GM12892 (cell line): Measurements from ENCODE around the gene PCYT1A.

ENCODE experiments used
- POLR2AphosphoS5 ChIP-seq: IDR thresholded peaks from 2 replicates; pipeline ENCODE4 v1.6.1; 2011; ENCODE audit warnings: low read depth, low read length, control low read depth
- TAF1 ChIP-seq: IDR thresholded peaks from 2 replicates; pipeline ENCODE4 v1.6.1; 2011; ENCODE audit warnings: low read depth, mild to moderate bottlenecking, control low read depth, low read length, borderline replicate concordance

- TF ChIP-seq POLR2AphosphoS5 (no peak), TAF1 (no peak)
Observed at GRCh38 chr3:196287090-196287439, 461 bp downstream of the PCYT1A start.
